Activated CD4-positive, alpha-beta T cell treated with anti-CD3 and anti-CD28 coated beads, Interleukin-2, amount 10 ng/mL, durations not matched to agents 7 days and 5 days (primary cell): ENCODE measurements around the gene AK9. TPM values are rescaled to one million over a fixed set of nuclear protein-coding genes. Genes with fewer than 3 reads are reported as not detected.

ENCODE experiments used
- CTCF ChIA-PET: fragments of 350-600 bp; sonication (Branson Sonifier 250); formaldehyde crosslinking; loops from one replicate; lab custom pipeline; 2021; ENCODE audit warnings: antibody characterized with exemption; lab: Charles Lee
- POLR2A ChIA-PET: fragments of 350-600 bp; sonication (Branson Sonifier 250); formaldehyde crosslinking; loops from one replicate; lab custom pipeline; 2021; ENCODE audit warnings: antibody characterized with exemption; lab: Charles Lee
- DNase-seq: peaks from one replicate; pipeline ENCODE4 v3.0.0-alpha.2; 2020
- H3K27ac Mint-ChIP-seq: one replicate; pipeline ENCODE4 v1.8.0; 2021; ENCODE audit warnings: mild to moderate bottlenecking, moderate library complexity, mixed read lengths
- H3K27me3 Mint-ChIP-seq: one replicate; pipeline ENCODE4 v1.8.0; 2021; ENCODE audit warnings: mixed read lengths
- H3K36me3 Mint-ChIP-seq: one replicate; pipeline ENCODE4 v1.8.0; 2021; ENCODE audit warnings: low read depth, mixed read lengths
- H3K4me1 Mint-ChIP-seq: one replicate; pipeline ENCODE4 v1.8.0; 2021; ENCODE audit warnings: mixed read lengths
- H3K4me3 Mint-ChIP-seq: one replicate; pipeline ENCODE4 v1.8.0; 2021; ENCODE audit warnings: mild to moderate bottlenecking, moderate library complexity, mixed read lengths
- H3K9me3 Mint-ChIP-seq: one replicate; pipeline ENCODE4 v1.8.0; 2021; ENCODE audit warnings: mixed read lengths
- total RNA-seq, 2 experiments: library from RNA; stranded (reverse); gene quantifications; one replicate each; pipeline ENCODE4 v1.2.3, GENCODE V29; 2021

AK9 gene
- total RNA-seq, 2 experiments from 2014 or later, result 3.4 to 5.0 TPM

GRCh38 chr6:109449795-109450673, 241.0 kb downstream of the AK9 start:
- peak overlapping the region; percentile 8 for H3K4me3 Mint-ChIP-seq
- peaks cover 3% of the 10 kb centered on the region for H3K9me3 Mint-ChIP-seq
- DNase-seq, result peak; percentile 55
- H3K27ac Mint-ChIP-seq, result peak overlapping the region; percentile 68
- H3K36me3 Mint-ChIP-seq, result peaks cover 52% of the 10 kb centered on the region
- POLR2A ChIA-PET, result no interaction called here
- no peaks in the 10 kb centered on the region for H3K27me3 Mint-ChIP-seq
- CTCF ChIA-PET, result interaction anchor here (0.6 to 11.8 kb wide), 6 partner anchors 5 to 517 kb away, joined by 3 to 81 read pairs (median 3); partner anchors contain the start of genes PPIL6 and SMPD2
- H3K4me1 Mint-ChIP-seq, result peaks cover 56% of the 10 kb centered on the region

- no peaks in the 10 kb centered on the region for H3K27me3 Mint-ChIP-seq
- H3K27ac Mint-ChIP-seq, result peak overlapping the region; percentile 68
- peaks cover 51% of the 10 kb centered on the region for H3K4me1 Mint-ChIP-seq
- H3K4me3 Mint-ChIP-seq, result peak overlapping the region; percentile 8
- peaks cover 49% of the 10 kb centered on the region for H3K36me3 Mint-ChIP-seq
- ChIA-PET CTCF (interaction anchor here (0.5 to 11.8 kb wide), 5 partner anchors 5 to 517 kb away, joined by 3 to 81 read pairs (median 3); partner anchors contain the start of genes MICAL1, PPIL6 and SMPD2), POLR2A (no interaction called here)
- no peak for DNase-seq
- H3K9me3 Mint-ChIP-seq, result peaks cover 3% of the 10 kb centered on the region
Observed at GRCh38 chr6:109449064-109449794, 241.8 kb downstream of the AK9 start.

GRCh38 chr6:109448615-109449014, 242.4 kb downstream of the AK9 start:
- CTCF ChIA-PET, result interaction anchor here (0.5 to 9.1 kb wide), 6 partner anchors 7 to 1510 kb away, joined by 3 to 81 read pairs (median 3); partner anchors contain the start of genes GTF3C6 and MICAL1
- Mint-ChIP-seq H3K9me3 (peaks cover 3% of the 10 kb centered on the region), H3K4me3 (no peak overlapping the region), H3K4me1 (peaks cover 45% of the 10 kb centered on the region), H3K27ac (peak overlapping the region; percentile 57), H3K36me3 (peaks cover 46% of the 10 kb centered on the region), H3K27me3 (no peaks in the 10 kb centered on the region)
- POLR2A ChIA-PET, result no interaction called here
- no peak for DNase-seq

GRCh38 chr6:109447878-109448555, 243.0 kb downstream of the AK9 start:
- no peak for DNase-seq
- Mint-ChIP-seq H3K27ac (peak overlapping the region; percentile 72), H3K4me3 (no peak overlapping the region), H3K36me3 (peaks cover 52% of the 10 kb centered on the region), H3K4me1 (peaks cover 44% of the 10 kb centered on the region), H3K9me3 (peaks cover 3% of the 10 kb centered on the region), H3K27me3 (no peaks in the 10 kb centered on the region)
- POLR2A ChIA-PET, result no interaction called here
- CTCF ChIA-PET, result interaction anchor here (0.5 to 9.1 kb wide), 8 partner anchors 7 to 1510 kb away, joined by 3 to 81 read pairs (median 3); partner anchors contain the start of genes GTF3C6 and MICAL1

GRCh38 chr6:109447087-109447486, 243.9 kb downstream of the AK9 start:
- Mint-ChIP-seq H3K4me1 (peaks cover 45% of the 10 kb centered on the region), H3K36me3 (peaks cover 54% of the 10 kb centered on the region)
- CTCF ChIA-PET, result interaction anchor here (0.6 to 9.1 kb wide), 5 partner anchors 8 to 33 kb away, joined by 3 to 81 read pairs (median 3); partner anchors contain the start of gene MICAL1

GRCh38 chr6:109446541-109446940, 244.5 kb downstream of the AK9 start:
- H3K27ac Mint-ChIP-seq, result peak overlapping the region; percentile 46
- H3K4me3 Mint-ChIP-seq, result no peak overlapping the region
- no peaks in the 10 kb centered on the region for H3K27me3 Mint-ChIP-seq
- CTCF ChIA-PET, result interaction anchor here (0.6 to 9.1 kb wide), 2 partner anchors 9 to 21 kb away, joined by 3 to 81 read pairs; partner anchors contain the start of gene MICAL1
- H3K9me3 Mint-ChIP-seq, result peaks cover 3% of the 10 kb centered on the region
- peaks cover 47% of the 10 kb centered on the region for H3K4me1 Mint-ChIP-seq
- peaks cover 51% of the 10 kb centered on the region for H3K36me3 Mint-ChIP-seq
- POLR2A ChIA-PET, result no interaction called here
- DNase-seq, result no peak

More at GRCh38 chr6:109447087-109447486, 243.9 kb downstream of the AK9 start:
- no peak overlapping the region for H3K4me3 Mint-ChIP-seq
- no peak overlapping the region for H3K27ac Mint-ChIP-seq
- DNase-seq, result no peak
- no peaks in the 10 kb centered on the region for H3K27me3 Mint-ChIP-seq
- POLR2A ChIA-PET, result no interaction called here
- peaks cover 3% of the 10 kb centered on the region for H3K9me3 Mint-ChIP-seq

GRCh38 chr6:109446072-109446471, 244.9 kb downstream of the AK9 start:
- H3K36me3 Mint-ChIP-seq, result peaks cover 52% of the 10 kb centered on the region
- H3K27me3 Mint-ChIP-seq, result no peaks in the 10 kb centered on the region
- H3K9me3 Mint-ChIP-seq, result peaks cover 3% of the 10 kb centered on the region
- H3K27ac Mint-ChIP-seq, result peak overlapping the region; percentile 46
- POLR2A ChIA-PET, result no interaction called here
- CTCF ChIA-PET, result interaction anchor here (1.3 to 9.1 kb wide), 3 partner anchors 9 to 63 kb away, joined by 3 to 81 read pairs (median 6); partner anchors contain the start of genes CD164 and MICAL1
- no peak overlapping the region for H3K4me3 Mint-ChIP-seq
- H3K4me1 Mint-ChIP-seq, result peaks cover 51% of the 10 kb centered on the region
- DNase-seq, result no peak

- ChIA-PET CTCF (interaction anchor here (1.3 to 9.1 kb wide), 3 partner anchors 9 to 62 kb away, joined by 3 to 81 read pairs (median 6); partner anchors contain the start of genes CD164 and MICAL1), POLR2A (interaction anchor here (0.6 kb wide), 1 partner anchor 37 kb away, joined by 3 read pairs; no protein-coding TSS in a partner anchor)
- no peak for DNase-seq
- H3K36me3 Mint-ChIP-seq, result peaks cover 48% of the 10 kb centered on the region
- no peak overlapping the region for H3K4me3 Mint-ChIP-seq
- no peaks in the 10 kb centered on the region for H3K27me3 Mint-ChIP-seq
- H3K4me1 Mint-ChIP-seq, result peaks cover 45% of the 10 kb centered on the region
- H3K9me3 Mint-ChIP-seq, result no peaks in the 10 kb centered on the region
- no peak overlapping the region for H3K27ac Mint-ChIP-seq
Observed at GRCh38 chr6:109445382-109445781, 245.6 kb downstream of the AK9 start.

GRCh38 chr6:109443425-109443950, 247.5 kb downstream of the AK9 start:
- CTCF ChIA-PET, result interaction anchor here (0.9 to 9.1 kb wide), 6 partner anchors 12 to 256 kb away, joined by 3 to 81 read pairs (median 3); partner anchors contain the start of gene MICAL1
- POLR2A ChIA-PET, result no interaction called here
- Mint-ChIP-seq H3K4me1 (peaks cover 34% of the 10 kb centered on the region), H3K4me3 (no peak overlapping the region), H3K9me3 (no peaks in the 10 kb centered on the region), H3K27ac (no peak overlapping the region), H3K27me3 (peaks cover 5% of the 10 kb centered on the region), H3K36me3 (peaks cover 39% of the 10 kb centered on the region)
- DNase-seq, result no peak
